Endothelial cell of umbilical vein (primary cell): ENCODE results near the gene IL33. TPM values are rescaled to one million over a fixed set of nuclear protein-coding genes. Genes with fewer than 3 reads are reported as not detected.

Source experiments
- BruUV-seq: library from RNA; stranded (reverse); fragments of 400-500 nt; replicated peaks from 2 replicates; lab custom pipeline; 2021; lab: Mats Ljungman, UMichigan
- CTCF ChIA-PET: fragments of 300-600, 350-600 bp; sonication (Branson Sonifier 250); formaldehyde crosslinking; loops from one replicate; lab custom pipeline; 2021; ENCODE audit warnings: antibody characterized with exemption, inconsistent platforms; lab: Charles Lee
- POLR2A ChIA-PET: fragments of 300-600, 350-600 bp; sonication (Branson Sonifier 250); formaldehyde crosslinking; loops from one replicate; lab custom pipeline; 2021; ENCODE audit warnings: antibody characterized with exemption, inconsistent platforms; lab: Charles Lee
- DNase-seq: peaks from one replicate; pipeline ENCODE4 v3.0.0-alpha.2; 2011; ENCODE audit warnings: low read depth, low spot score
- FAIRE-seq: peaks from 2 replicates; lab custom pipeline; 2011; peaks lifted over from hg19 to GRCh38; lab: Jason Lieb, UNC
- H2AFZ ChIP-seq: 2 replicates; pipeline ENCODE4 v1.6.0; 2012; ENCODE audit warnings: low read depth, low read length, control low read depth, inconsistent platforms
- H3K27ac ChIP-seq: 2 replicates; pipeline ENCODE4 v1.5.1; 2011; ENCODE audit warnings: low read depth, mild to moderate bottlenecking, control low read depth, low read length, moderate library complexity; ENCODE audit not compliant: insufficient read depth
- H3K27me3 ChIP-seq, 2 experiments: 2 replicates each; pipeline versions ENCODE4 v1.6.0 to v1.6.1; 2011; ENCODE audit warnings: low read length in 2 of 2, mixed read lengths in 1 of 2; ENCODE audit not compliant: control insufficient read depth in 2 of 2, insufficient read depth in 2 of 2
- H3K36me3 ChIP-seq, 2 experiments: 2 replicates in 1 of 2; 3 replicates in 1 of 2; pipeline ENCODE4 v1.5.1; 2011; ENCODE audit warnings: low read length in 2 of 2, mild to moderate bottlenecking in 1 of 2, moderate library complexity in 1 of 2; ENCODE audit not compliant: control insufficient read depth in 2 of 2, insufficient read depth in 2 of 2; ENCODE audit errors: extremely low read depth in 1 of 2
- H3K4me1 ChIP-seq: 3 replicates; pipeline ENCODE4 v1.5.1; 2011; ENCODE audit warnings: mild to moderate bottlenecking, low read length; ENCODE audit not compliant: control insufficient read depth, insufficient read depth; ENCODE audit errors: extremely low read depth
- H3K4me2 ChIP-seq: 2 replicates; pipeline ENCODE4 v1.6.1; 2011; ENCODE audit warnings: low read length, control low read depth, mixed read lengths; ENCODE audit not compliant: insufficient read depth
- H3K4me3 ChIP-seq, 3 experiments: fragments of 200-600 bp in 1 of 3; sonication (generic), shearing (Covaris generic) in 1 of 3; replicated peaks in 1 of 3; 2 replicates each; pipeline ENCODE4 v1.5.1; 2011 to 2016; ENCODE audit warnings: control low read depth in 3 of 3, low read length in 3 of 3, mild to moderate bottlenecking in 2 of 3, inconsistent platforms in 1 of 3, low read depth in 1 of 3, moderate library complexity in 1 of 3; ENCODE audit not compliant: insufficient read depth in 1 of 3
- H3K79me2 ChIP-seq: 2 replicates; pipeline ENCODE4 v1.6.0; 2012; ENCODE audit warnings: low read length, inconsistent platforms; ENCODE audit not compliant: control insufficient read depth, insufficient read depth
- H3K9ac ChIP-seq: replicated peaks from 2 replicates; pipeline ENCODE3; 2011; ENCODE audit warnings: low read length, control low read depth; ENCODE audit not compliant: insufficient read depth; ENCODE audit errors: extremely low read depth
- H3K9me1 ChIP-seq: replicated peaks from 3 replicates; pipeline ENCODE4 v1.6.0; 2011; ENCODE audit warnings: mild to moderate bottlenecking, low read length; ENCODE audit not compliant: control insufficient read depth, insufficient read depth; ENCODE audit errors: extremely low read depth
- H3K9me3 ChIP-seq: replicated peaks from 2 replicates; pipeline ENCODE4 v1.5.1; 2012; ENCODE audit warnings: low read length, inconsistent platforms; ENCODE audit not compliant: control insufficient read depth, insufficient read depth
- H4K20me1 ChIP-seq: replicated peaks from 2 replicates; pipeline ENCODE3; 2011; ENCODE audit warnings: mild to moderate bottlenecking, low read length; ENCODE audit not compliant: control insufficient read depth, insufficient read depth; ENCODE audit errors: extremely low read depth
- CTCF ChIP-seq, 2 donors: IDR thresholded peaks; 1 replicate in 1 of 2; 2 replicates in 1 of 2; pipeline ENCODE4 v1.5.1; 2011; ENCODE audit warnings: low read length in 2 of 2, mild to moderate bottlenecking in 2 of 2, moderate library complexity in 2 of 2, control low read depth in 1 of 2, inconsistent platforms in 1 of 2, low read depth in 1 of 2; ENCODE audit not compliant: insufficient read depth in 1 of 2; ENCODE audit errors: extremely low read depth in 1 of 2
- EZH2 ChIP-seq: IDR thresholded peaks from 2 replicates; pipeline ENCODE4 v1.6.1; 2012; ENCODE audit warnings: borderline replicate concordance, low read depth, mild to moderate bottlenecking, moderate library complexity, low read length, inconsistent platforms; ENCODE audit not compliant: severe bottlenecking
- FOS ChIP-seq: IDR thresholded peaks from 2 replicates; pipeline ENCODE4 v1.6.1; 2011; ENCODE audit warnings: mild to moderate bottlenecking, low read length, moderate library complexity, borderline replicate concordance; ENCODE audit not compliant: insufficient read depth
- GATA2 ChIP-seq: IDR thresholded peaks from 2 replicates; pipeline ENCODE4 v1.7.0; 2011; ENCODE audit warnings: low read depth, mild to moderate bottlenecking, moderate library complexity, mixed read lengths, low read length; ENCODE audit not compliant: insufficient read length, insufficient read depth
- JUN ChIP-seq: IDR thresholded peaks from 2 replicates; pipeline ENCODE4 v1.6.1; 2011; ENCODE audit warnings: borderline replicate concordance, low read depth; ENCODE audit not compliant: insufficient read length, insufficient read depth
- MAX ChIP-seq: IDR thresholded peaks from 2 replicates; pipeline ENCODE4 v1.6.1; 2011; ENCODE audit not compliant: insufficient read depth, insufficient read length
- MYC ChIP-seq: IDR thresholded peaks from one replicate; pipeline ENCODE4 v1.6.1; 2011; ENCODE audit warnings: mild to moderate bottlenecking, low read depth, low read length
- POLR2A ChIP-seq: IDR thresholded peaks from 2 replicates; pipeline ENCODE4 v1.6.1; 2012; ENCODE audit warnings: low read depth, mild to moderate bottlenecking, control low read depth, low read length
- POLR2AphosphoS5 ChIP-seq: IDR thresholded peaks from 2 replicates; pipeline ENCODE4 v1.6.1; 2012; ENCODE audit warnings: low read depth, mild to moderate bottlenecking, control low read depth, low read length, moderate library complexity; ENCODE audit not compliant: insufficient read depth
- dilution Hi-C: fragments of 300-500 bp; cut with MboI; formaldehyde crosslinking; loops from one replicate; pipeline ENCODE4 v1.15.0; 2019; ENCODE audit warnings: low sequenced_read_pairs; ENCODE audit not compliant: extremely low pct_ligation_motif_present
- intact Hi-C: fragments of 100-400 bp; cut with micrococcal nuclease; formaldehyde crosslinking; loops from one replicate; pipeline ENCODE4 v1.10.0; 2022
- polyA plus RNA-seq, 4 experiments: library from polyadenylated mRNA; depleted of rRNA in 3 of 4; stranded (reverse) in 3 of 4; unstranded in 1 of 4; fragments of >200 nt; gene quantifications; 2 replicates each; pipeline versions ENCODE4 v1.2.1 to v1.2.3, GENCODE V29; 2011 to 2012; ENCODE audit warnings: missing spikeins in 1 of 4
- total RNA-seq: library from RNA; stranded (reverse); gene quantifications from 2 replicates; pipeline ENCODE4 v1.2.3, GENCODE V29; 2021

Gene IL33
- total and polyA plus RNA-seq, 2 donors (not counting 3 experiments of a cell fraction or from before 2014, with no cell fraction given): 8.7 to 13.8 TPM

GRCh38 chr9:6197330-6197729, 18.3 kb upstream of the IL33 start:
- ChIA-PET CTCF (interaction anchor here (0.8 to 5.3 kb wide), 17 partner anchors 10 to 470 kb away, joined by 3 to 198 read pairs (median 5); partner anchors contain the start of gene IL33), POLR2A (interaction anchor here (0.7 kb wide), 1 partner anchor 51 kb away, joined by 3 read pairs; no protein-coding TSS in a partner anchor)
- DNase-seq (peak; percentile 67), FAIRE-seq (no peak)
- Histone ChIP-seq H2AFZ (no peak overlapping the region), H3K9me3 (no peaks in the 10 kb centered on the region), H3K9me1 (no peaks in the 10 kb centered on the region), H3K9ac (no peak overlapping the region), H3K79me2 (no peaks in the 10 kb centered on the region), H3K27ac (no peak overlapping the region), H4K20me1 (no peaks in the 10 kb centered on the region), H3K4me2 (no peak overlapping the region), H3K4me3 (no peak overlapping the region), H3K27me3 (no peaks in the 10 kb centered on the region), H3K36me3 (no peaks in the 10 kb centered on the region), H3K4me1 (peaks cover 18% of the 10 kb centered on the region)
- dilution Hi-C loops: no loop called here
- no TSS peak for BruUV-seq
- peak; percentile 29 to 42 for TF ChIP-seq CTCF (IDR thresholded peaks at IDR 0.05; ENCODE audit: extremely low read depth in 1 of 2, insufficient read depth in 1 of 2, low read depth in 1 of 2, low read length in 2 of 2)
- no peak for TF ChIP-seq JUN
- no peak for TF ChIP-seq POLR2AphosphoS5
- intact Hi-C loops: loop anchor here (1.0 to 10.0 kb wide), 6 partner anchors 21 to 403 kb away; partner anchors contain the start of gene UHRF2

GRCh38 chr9:6198251-6198650, 17.4 kb upstream of the IL33 start:
- no peak overlapping the region for H3K9ac ChIP-seq
- no peak overlapping the region for H2AFZ ChIP-seq
- DNase-seq: peak; percentile 86
- H3K4me1 ChIP-seq: peaks cover 18% of the 10 kb centered on the region
- H3K9me1 ChIP-seq: no peaks in the 10 kb centered on the region
- H3K27ac ChIP-seq: peak overlapping the region; percentile 26
- H3K79me2 ChIP-seq: no peaks in the 10 kb centered on the region
- H3K9me3 ChIP-seq: no peaks in the 10 kb centered on the region
- intact Hi-C loops (loop anchor here (10.0 kb wide), 2 partner anchors 217 to 403 kb away; partner anchors contain the start of gene UHRF2), dilution Hi-C loops (no loop called here)
- BruUV-seq: no TSS peak
- no peaks in the 10 kb centered on the region for H3K27me3 ChIP-seq
- ChIA-PET CTCF (interaction anchor here (1.0 to 5.3 kb wide), 17 partner anchors 11 to 469 kb away, joined by 3 to 198 read pairs (median 5); partner anchors contain the start of gene IL33), POLR2A (interaction anchor here (1.1 kb wide), 1 partner anchor 108 kb away, joined by 4 read pairs; no protein-coding TSS in a partner anchor)
- H4K20me1 ChIP-seq: no peaks in the 10 kb centered on the region
- no peaks in the 10 kb centered on the region for H3K36me3 ChIP-seq
- peak; percentile 88 for FAIRE-seq
- H3K4me2 ChIP-seq: peak overlapping the region; percentile 18
- TF ChIP-seq EZH2 (no peak), POLR2A (no peak), GATA2 (no peak), FOS (no peak), POLR2AphosphoS5 (no peak), MYC (no peak), MAX (no peak), JUN (no peak), CTCF (IDR thresholded peaks at IDR 0.05; ENCODE audit: extremely low read depth in 1 of 2, insufficient read depth in 1 of 2, low read depth in 1 of 2, low read length in 2 of 2) (no peak)
- H3K4me3 ChIP-seq: no peak overlapping the region
